Activated gamma-delta T cell treated with Interleukin-2 at 50 U/mL for 16 hours (primary cell): ENCODE measurements around the gene STIM2.

Experiments used
- DNase-seq: peaks from one replicate; pipeline ENCODE4 v3.0.0-alpha.2; 2020

The STIM2 gene

DNA sequence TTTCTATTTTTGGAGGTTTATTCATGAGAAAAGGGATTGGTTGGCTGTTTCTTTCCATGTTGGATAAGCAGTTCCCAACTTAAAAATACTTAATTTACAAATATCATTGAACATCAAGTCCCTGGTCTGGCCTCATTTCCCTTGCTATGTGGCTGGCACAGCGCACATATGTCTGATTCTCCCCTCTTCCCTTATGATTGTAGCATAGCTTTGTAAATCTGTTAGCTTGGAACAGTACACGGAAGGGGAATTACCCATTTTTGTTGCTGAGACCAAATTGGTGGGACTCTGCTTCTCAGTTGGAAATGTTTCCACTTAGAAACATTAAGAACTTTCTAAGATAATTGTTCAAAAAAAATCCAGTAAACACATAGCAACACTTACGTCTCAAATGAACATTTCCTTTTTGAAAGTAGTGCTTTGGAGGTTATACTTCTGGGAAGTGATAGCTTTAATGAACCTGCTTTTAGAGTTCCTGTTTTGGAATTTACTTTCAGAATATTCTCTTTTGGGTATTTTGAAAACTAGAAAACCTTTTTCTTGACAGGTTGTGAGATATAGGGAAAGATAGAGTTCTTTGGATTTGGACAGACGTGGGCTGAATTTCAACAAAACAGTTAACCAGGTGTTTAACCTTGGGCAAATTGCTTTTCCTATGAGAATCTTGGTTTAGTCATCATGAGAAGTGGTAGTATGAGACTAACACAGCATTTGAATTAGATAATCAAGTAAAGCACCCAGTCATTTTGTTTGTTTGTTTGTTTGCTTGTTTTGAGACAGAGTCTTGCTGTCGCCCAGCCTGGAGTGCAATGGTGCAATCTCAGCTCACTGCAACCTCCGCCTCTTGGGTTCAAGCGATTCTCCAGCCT lies 47.3 kb downstream of the STIM2 start:
- DNase-seq = no peak

GRCh38 chr4:26909369-26909768 lies 48.7 kb downstream of the STIM2 start:
- DNase-seq = no peak

DNA sequence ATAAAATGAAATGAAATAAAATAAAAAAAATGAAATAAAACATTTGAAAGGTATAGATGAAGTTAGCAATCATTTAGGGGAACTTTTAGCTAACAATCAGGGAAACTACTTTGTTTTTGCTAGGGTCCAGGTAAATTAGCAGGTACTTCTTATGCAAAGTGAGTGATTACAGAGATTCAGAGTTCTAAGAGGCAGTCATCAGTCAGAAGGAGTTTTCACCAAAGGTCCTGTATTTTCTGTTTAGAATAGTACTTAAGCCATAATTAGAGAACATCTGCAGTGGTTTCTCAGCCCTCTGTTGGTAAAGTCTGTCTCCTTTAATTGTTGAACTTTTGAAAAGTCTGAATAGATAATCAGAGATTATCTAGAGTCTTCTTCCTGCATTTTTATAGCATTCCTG lies 50.6 kb downstream of the STIM2 start:
- no peak for DNase-seq

DNA sequence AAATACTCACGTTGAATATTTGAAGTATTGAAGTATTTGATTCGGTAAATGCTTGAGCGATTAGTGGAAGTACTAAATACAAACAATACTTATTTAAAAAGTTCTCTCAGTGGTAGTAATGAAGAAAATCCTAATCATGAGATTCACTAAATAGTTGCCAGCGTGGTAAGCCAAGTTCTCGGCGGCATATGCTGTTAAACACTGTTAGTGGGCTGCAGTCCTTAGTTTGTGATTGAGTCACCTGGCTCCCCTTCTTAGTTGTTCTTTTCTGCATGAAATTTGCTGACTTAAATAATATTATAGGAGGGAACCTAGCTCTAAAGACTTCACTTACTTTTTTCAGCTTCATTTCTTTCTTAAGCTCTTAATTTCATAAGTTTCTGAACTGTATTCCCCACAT lies 51.4 kb downstream of the STIM2 start:
- DNase-seq = no peak

GRCh38 chr4:26912810-26913209 lies 52.2 kb downstream of the STIM2 start:
- no peak for DNase-seq

DNA sequence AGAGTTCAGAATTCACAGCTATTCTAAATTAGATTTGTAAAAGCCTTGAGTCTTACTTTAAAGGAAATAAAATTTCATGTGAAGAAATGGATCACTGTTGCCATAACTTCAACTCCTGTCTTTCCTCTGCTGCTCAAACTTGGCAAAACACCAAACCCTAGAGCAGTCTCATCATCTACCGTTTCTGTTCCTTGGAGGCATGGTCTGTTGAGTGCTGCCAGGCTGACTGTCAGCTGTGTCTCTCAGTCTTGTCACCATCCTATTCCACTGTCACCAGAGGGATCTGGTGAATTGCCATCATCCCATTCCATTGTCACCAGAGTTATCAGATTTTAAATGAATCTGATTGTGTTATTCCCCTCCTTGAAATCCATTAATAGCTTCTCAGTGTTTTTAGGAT lies 55.6 kb downstream of the STIM2 start:
- no peak for DNase-seq

DNA sequence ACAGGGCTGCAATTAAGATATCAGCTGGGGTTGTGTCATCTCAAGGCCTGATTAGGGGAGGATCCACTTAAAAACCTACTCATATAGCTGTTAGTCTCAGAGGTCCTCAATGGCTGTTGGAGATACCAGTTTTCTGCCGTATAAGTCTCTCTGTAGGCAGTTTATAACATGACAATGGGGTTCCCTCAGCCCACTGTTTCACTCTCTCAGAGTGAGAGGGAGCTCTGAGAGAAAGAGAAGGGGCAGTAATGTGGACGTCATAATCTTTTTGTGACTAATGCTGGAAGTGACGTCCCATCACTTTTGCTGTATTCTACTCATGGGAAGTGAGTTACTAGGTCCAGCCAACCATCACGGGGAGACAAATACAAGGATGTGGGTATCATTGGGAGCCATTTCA lies 70.3 kb downstream of the STIM2 start:
- DNase-seq = no peak

GRCh38 chr4:26931451-26931850 lies 70.8 kb downstream of the STIM2 start:
- DNase-seq = no peak

- no peak for DNase-seq
Observed at GRCh38 chr4:26931966-26932365, 71.3 kb downstream of the STIM2 start.

DNA sequence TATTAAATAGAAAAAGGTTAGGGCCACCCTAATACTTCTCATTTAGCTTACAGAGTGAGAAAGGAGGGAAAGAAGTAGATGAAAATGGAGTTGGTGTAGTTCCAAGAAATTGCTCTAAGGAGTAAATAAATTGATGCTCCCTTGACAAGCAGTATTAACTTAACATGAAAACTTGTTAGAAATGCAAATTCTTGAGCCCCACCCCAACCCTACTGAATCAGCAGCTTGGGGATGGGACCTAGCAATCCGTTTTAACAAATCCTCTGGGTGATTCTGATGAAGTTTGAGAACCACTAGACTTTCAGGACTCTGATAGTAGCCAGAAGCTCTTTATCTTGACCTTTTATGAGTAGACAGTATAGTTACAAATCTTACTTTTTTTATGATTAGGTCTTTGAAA lies 74.8 kb downstream of the STIM2 start:
- DNase-seq = no peak

DNA sequence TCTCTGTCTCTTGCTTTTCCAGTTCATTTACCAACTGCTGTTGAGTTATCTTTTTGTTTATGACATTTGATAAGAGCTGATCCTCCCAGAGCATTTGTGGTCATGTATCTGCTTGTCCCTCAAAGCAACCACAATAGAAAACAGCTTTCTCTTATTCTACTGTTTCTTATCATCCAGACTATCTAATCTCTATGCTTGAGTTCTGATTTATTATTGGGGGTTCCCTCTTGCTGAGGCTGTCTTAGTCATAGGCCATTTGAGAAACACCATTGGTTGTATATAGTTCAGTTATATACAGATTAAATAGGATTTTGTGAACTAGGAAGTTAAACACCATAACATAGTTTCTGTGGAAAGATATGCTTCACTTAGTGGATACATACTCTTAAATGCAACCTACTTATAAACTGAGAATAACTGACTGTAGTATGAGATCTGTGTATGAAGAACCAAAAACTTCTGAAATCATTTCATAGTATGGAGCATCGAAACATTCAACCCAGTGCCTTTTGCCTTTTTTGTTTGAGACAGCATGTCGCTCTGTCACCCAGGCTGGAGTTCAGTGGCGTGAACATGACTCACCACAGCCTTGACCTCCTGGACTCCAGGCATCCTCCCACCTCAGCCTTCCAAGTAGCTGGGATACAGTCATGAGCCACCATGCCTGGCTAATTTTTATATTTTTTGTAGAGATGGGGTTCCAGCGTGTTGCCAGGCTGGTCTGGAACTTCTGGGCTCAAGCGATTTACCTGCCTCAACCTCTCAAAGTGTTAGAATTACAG lies 75.8 kb downstream of the STIM2 start:
- DNase-seq = no peak

DNA sequence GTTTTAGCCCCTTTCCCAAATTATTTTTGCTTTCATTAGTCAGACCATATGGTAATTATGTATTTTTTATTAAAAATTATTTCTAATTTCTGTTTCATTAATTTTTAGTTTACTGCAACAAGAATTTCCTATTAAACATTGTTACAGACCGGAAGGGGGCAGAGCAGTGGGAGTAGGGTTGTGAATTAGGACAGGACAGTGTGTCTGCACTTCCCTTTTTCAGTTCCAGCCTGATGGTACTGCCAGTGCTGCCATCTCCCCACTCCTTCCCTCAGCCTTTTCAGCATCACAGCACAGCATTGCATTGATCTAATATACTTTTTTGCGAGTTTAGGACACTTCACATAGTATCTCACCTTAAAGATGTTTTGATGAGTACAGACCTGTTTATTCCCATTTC lies 76.5 kb downstream of the STIM2 start:
- no peak for DNase-seq

GRCh38 chr4:26937567-26937966 lies 76.9 kb downstream of the STIM2 start:
- DNase-seq = no peak

GRCh38 chr4:26938516-26938915 lies 77.9 kb downstream of the STIM2 start:
- no peak for DNase-seq

DNA sequence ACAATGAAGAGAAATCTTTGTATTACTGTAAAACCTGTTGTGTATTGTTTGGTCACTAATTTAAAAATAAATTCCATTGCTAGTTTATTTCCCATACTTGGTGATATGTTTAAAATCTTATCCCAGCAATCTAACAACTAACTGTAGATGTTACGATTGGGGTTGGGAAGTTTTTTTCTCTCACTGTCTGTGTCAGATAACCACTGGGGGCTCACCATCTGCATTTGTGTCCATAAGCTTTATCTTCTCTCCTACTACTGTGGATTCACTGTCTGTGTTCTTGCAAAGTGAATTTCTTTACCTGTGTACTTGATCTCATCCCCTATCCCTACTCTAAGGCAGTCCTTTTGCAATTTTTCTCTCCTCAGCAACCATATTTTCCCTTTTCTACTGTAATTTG lies 81.3 kb downstream of the STIM2 start:
- DNase-seq = no peak

GRCh38 chr4:26942871-26943270 lies 82.2 kb downstream of the STIM2 start:
- no peak for DNase-seq

- no peak for DNase-seq
Observed at GRCh38 chr4:26943391-26943790, 82.8 kb downstream of the STIM2 start.

- no peak for DNase-seq
Observed at GRCh38 chr4:26945794-26946193, 85.2 kb downstream of the STIM2 start.

GRCh38 chr4:26947318-26947717 lies 86.7 kb downstream of the STIM2 start:
- no peak for DNase-seq

DNA sequence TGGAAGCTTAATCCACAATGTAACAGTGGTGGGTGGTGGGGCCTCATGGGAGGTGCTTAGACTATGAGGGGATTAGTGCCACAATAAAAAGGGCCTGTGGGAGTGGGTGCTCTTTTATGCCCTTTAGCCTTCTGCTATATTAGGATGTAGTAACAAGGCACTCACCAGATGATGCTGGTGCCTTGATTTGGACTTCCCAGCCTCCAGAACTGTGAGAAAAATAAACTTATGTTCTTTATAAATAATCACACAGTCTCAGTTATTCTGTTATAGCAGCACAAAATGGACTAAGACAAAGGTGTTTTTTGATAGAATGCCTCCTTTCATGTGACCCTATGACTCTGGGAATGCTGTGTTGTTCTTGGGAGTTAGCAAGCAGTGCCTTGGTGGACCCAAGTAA lies 89.8 kb downstream of the STIM2 start:
- no peak for DNase-seq

DNA sequence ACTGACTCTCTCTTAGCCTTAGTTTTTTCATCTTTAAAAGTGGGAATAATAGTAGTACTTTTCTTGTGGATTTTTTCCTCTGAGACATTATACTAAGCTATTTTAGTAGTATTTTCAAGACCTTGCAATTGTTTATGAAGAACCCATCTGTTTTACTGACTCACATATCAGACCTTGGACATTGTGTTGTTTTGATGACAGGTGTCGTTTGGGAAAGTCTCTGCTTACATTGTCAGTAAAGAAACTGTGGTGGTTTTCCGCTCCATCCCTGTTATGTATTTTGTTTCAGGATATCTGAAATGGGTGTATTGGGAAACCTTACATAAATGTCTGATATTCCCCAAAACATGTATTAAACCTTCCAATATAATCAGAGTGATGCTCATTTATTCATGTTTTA lies 92.2 kb downstream of the STIM2 start:
- DNase-seq = no peak

GRCh38 chr4:26953366-26953765 lies 92.7 kb downstream of the STIM2 start:
- DNase-seq = no peak

DNA sequence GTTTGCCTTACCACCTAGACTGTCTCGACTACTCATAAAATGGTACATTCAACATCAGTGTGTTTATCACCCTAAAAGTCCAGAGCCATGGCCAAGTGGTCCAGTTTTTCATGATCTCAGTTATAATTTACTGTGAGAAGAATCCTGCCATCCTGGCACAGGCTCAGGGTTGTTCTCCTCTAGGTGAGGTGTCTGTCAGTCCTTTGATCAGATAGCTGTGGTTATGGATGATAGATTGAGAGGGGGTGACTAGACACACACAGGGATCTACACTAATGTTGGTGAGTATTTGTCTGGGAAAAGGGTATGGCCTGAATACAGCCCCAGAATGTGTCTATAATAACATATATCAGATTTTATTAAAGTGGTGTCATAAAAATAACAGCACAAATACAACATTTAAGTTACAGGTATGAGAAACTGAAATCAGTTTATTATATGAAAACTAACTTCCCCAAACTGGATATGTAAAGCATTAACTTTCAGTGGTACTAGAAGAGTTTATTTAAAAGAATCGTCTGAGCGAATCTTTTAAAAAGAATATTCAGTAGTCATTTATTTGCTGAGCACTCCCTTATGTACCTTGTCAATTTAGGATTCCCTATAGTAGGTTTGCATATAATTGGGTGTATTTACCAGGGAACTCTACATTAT lies 93.3 kb downstream of the STIM2 start:
- DNase-seq = no peak

- DNase-seq = no peak
Observed at GRCh38 chr4:26955241-26955640, 94.6 kb downstream of the STIM2 start.
